T47D (cell line): ENCODE measurements around the gene TRMU.

Source experiments
- DNase-seq, 2 experiments: peaks; one replicate each; pipeline versions ENCODE4 v3.0.0 to v3.0.0-alpha.2; 2011 to 2012; ENCODE audit warnings: low read depth in 1 of 2, low spot score in 1 of 2
- JUND ChIP-seq: IDR thresholded peaks from 2 replicates; pipeline ENCODE4 v1.6.1; 2012; ENCODE audit warnings: low read depth
- in situ Hi-C: cut with HindIII; loops from 2 replicates; pipeline ENCODE4 v1.10.0; 2016; ENCODE audit warnings: low sequenced_read_pairs, low pct_unique_long_range_greater_than_20kb

TRMU gene

DNA sequence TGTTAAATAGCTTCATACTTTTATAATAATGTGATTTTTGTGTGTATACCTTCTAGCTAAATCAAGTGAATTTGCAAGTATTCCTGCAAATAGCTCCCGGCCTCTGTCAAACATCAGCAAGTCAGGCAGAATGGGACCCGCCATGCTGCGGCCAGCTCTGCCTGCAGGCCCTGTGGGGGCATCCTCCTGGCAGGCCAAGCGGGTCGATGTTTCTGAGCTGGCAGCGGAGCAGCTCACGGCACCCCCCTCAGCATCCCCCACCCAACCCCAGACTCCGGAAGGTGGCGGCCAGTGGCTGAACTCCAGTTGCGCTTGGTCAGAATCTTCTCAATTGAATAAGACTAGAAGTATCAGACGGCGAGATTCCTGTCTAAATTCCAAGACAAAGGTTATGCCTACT is 19.5 kb upstream of the TRMU start:
- TF ChIP-seq JUND = no peak
- DNase-seq = no peak
- in situ Hi-C loops = no loop called here

DNA sequence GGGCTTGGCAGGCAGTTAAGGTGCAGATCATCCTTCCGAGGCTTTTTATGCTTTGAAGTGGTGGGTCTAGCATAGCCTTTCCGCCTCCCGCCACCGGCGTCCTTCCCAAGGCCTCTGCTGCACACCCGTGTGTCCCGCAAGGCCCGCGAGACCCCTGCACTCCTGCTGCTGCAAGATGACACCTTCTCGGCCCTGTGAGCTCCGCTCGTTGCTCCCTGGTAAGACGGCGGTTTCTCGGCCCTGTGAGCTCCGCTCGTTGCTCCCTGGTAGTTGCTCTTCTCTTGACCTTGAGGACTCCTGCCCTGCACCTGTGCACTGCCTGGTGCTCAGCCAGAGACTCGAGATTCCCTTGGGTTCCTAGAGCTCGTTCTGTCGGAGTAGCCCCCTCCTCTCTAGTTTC is 17.9 kb upstream of the TRMU start:
- no peak for TF ChIP-seq JUND
- no peak for DNase-seq
- in situ Hi-C loops = no loop called here

DNA sequence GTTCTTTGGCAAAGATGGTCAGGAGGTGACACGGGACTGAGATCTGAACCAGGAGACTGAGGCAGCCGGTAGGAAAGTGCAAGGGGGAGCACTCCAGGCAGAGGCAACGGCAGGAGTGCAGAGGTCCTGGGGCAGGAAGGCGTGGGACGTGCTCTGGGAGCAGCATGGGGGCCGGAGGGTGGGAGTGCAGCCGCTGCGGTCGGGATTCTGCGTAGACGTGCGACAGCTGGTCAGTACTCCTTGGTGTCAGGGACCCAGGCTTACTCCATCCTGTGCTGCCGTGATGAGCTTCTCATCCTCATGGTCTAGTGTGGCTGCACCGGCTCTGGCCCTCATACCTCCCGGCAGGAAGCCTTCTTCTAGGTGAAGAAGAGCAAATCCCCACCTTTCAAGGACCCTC is 16.9 kb upstream of the TRMU start:
- DNase-seq = no peak
- in situ Hi-C loops = no loop called here
- TF ChIP-seq JUND = no peak

DNA sequence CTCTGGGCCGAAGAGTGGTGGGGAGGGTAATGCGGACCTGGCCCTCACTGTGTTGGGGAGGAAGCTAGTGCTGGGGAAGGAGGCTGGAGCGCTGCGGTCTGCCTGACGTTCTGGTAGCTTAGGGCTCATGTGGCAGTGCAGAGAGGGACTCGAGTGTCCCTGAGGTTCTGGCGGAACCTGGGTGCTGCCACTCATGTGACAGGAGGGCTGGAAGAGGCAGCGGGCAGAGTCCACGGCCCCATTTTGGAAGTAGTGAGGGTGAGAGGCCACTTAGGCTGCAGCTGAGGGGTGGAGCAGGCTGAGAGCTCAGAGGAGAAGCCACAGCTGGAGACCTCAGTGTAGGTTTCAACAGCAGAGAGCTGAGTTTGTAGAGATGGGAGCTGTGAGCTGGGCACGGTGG is 16.2 kb upstream of the TRMU start:
- DNase-seq = no peak
- in situ Hi-C loops = no loop called here
- TF ChIP-seq JUND = no peak

DNA sequence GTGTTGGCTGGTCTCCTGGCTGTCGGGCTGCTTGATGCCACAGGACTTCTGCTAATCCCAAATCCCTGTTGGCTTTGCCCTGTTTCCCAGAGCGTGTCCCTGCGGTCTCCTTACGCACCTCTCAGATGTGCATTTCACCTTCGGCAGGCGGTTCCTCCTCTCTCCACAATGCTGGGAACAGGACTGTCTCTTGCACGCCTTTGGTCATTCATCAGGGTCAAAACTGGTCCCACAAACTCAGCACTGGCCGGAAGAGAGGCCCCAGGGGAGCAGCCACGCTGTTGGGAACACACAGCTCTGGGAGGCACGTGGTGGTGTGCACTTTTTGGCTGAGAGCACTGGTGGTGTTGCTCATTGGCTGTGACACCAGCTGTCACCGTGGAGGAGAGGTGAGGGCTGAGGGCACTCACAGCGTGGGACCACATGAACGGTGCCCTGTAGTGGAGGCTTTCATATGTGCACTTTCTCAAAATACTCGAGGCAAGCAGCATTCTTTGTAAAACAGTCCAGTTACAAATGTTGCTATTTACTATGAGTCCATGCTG is 15.3 kb upstream of the TRMU start:
- no peak for DNase-seq
- in situ Hi-C loops = no loop called here
- no peak for TF ChIP-seq JUND

DNA sequence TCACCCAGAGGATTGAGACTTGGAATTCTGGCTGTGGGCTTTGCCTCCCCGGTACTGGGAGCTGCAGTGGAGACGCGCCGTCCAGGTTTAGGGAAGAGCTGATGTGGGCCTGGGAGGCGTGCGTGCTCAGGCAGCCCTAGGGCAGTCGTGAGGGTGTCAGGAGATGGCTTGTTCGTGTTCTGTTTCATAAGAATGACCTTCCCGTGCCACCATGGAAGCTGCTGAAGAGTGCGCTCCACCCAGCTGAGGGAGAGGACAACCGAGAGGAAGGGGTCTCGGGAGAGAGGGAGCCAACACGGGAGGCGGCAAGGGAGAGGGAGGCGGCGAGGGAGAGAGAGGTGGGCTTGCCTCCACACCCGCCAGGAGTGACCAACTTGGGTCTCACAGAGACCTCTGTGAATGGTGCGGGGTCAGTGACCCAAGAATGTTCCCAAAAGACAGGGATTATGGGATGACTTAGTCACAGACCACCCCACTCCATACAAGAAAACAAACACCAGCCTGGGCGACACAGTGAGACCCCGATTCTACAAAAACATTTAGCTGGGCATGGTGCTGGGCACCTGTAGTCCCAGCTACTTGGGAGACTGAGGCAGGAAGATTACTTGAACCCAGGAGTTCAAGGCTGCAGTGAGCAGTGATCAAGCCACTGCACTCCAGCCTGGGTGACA is 14.7 kb upstream of the TRMU start:
- in situ Hi-C loops = no loop called here
- no peak for TF ChIP-seq JUND
- DNase-seq = no peak

DNA sequence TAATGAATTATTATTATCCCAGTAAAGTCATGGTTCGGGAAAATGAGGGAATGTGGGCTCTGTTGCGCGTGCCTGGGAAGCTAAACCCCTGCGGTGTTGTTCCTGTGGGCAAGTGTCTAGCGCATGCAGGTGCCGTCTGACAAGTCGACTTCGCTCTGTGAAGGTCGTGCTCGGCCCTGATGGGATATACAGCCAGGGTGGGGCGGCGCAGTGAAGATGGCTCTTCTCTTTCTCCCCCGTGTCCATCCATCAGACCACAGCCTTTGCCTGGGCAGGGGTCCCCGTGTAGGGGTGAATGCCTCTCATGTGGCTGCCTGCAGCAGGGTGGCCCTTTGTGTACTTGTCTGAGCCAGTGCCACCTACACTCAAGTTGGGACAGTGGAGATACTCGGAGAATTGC is 12.8 kb upstream of the TRMU start:
- in situ Hi-C loops = no loop called here
- no peak for DNase-seq
- TF ChIP-seq JUND = no peak

DNA sequence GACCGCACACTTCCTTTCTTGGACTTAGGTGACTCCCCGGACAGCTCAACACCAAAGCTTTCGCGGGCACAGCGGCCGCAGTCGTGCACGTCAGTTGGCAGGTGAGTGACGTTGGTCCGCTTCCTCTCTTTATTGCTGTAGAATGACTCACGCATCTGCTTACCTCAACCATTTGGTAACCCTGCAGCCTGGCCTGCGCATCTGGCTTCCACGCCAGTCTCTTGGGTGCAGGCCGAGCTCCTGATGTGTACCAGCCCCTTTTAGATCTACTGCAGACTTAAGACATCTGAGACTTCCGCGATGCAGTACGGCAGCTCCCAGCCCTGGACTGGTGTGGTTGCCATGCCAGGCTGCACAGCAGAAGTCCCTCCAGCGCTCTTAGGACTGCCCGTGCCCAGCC is 12.4 kb upstream of the TRMU start:
- DNase-seq = no peak
- in situ Hi-C loops = no loop called here
- no peak for TF ChIP-seq JUND

DNA sequence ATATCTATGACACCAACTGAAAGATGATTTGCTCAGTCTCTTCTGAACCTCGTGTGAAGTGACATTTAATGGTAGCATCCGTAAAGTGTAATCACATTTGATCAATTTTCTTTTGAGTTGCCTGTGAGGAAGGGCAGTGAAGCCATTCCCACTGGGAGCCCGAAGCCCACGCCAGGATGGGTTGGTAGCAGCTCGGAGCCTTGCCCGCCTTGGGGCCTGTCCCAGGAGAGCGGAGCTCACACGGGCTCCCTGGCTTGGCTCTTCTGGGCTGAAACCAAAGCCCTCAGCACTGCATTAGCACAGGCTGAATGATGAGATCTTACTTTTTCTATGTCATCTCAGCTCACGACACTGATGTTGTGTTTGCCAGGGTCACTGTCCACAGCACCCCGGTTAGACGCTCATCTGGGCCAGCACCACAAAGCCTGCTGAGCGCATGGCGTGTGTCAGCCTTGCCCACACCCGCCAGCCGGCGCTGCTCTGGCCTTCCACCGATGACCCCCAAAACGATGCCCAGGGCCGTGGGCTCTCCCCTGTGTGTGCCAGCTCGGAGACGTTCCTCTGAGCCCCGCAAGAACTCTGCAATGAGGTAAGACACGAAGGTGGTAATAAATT is 9.3 kb upstream of the TRMU start:
- TF ChIP-seq JUND = no peak
- DNase-seq = no peak
- in situ Hi-C loops = no loop called here

DNA sequence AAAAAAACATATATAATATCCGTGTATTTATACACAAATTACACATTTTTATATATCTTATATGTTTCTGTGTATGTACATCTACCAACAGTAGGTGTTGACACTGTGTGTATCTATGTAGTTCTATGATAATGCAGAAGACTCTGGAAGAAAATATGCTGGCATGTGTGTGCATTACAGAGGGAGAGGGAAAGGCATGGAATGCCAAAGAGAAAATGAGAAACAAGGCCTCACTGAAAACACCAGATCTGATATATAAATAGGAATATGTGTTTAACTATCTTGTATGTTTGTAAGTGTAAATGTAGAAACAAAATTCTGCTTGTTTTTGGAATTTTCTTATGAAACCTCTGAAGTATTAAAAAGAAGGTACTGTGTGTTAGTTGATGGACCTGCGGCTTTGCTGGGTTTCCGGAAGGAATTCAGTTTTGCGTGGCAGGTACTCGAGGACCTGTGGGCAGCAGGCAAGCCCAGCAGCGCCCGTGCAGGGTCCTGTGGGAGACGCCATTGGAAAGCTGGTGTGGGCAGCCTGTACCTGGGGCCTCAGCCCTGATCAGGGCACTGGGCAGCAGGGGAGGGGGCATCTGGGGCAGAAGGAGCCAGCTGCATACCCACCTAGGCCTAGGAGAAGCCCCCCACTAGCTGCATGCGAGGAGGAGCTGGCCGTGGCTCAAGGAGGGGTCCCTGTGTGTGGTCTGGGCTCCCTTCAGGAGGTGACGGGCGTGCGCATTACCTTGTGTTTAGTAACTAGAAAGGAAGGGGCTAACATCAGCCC is 7.6 kb upstream of the TRMU start:
- in situ Hi-C loops = no loop called here
- no peak for TF ChIP-seq JUND
- no peak for DNase-seq

DNA sequence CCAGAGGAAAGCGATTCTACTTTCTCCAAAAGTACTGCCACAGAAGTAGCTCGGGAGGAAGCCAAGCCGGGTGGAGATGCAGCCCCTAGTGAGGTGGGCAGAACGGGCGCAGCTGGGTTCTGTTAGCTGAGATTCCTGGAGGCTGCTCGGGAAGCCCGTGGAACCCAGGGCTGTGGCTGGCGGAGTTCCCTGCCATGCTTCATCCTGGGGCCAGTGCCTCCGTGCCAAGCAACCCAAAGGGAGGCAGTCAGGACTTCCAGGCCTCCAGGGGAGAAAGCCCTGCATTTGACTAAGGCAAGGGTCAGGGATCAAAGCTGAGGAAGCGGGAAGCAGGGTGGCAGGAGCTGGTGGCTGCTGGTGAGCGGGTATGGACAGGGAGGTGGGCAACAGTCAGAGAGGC is 6.7 kb upstream of the TRMU start:
- no peak for DNase-seq
- in situ Hi-C loops = no loop called here
- no peak for TF ChIP-seq JUND

DNA sequence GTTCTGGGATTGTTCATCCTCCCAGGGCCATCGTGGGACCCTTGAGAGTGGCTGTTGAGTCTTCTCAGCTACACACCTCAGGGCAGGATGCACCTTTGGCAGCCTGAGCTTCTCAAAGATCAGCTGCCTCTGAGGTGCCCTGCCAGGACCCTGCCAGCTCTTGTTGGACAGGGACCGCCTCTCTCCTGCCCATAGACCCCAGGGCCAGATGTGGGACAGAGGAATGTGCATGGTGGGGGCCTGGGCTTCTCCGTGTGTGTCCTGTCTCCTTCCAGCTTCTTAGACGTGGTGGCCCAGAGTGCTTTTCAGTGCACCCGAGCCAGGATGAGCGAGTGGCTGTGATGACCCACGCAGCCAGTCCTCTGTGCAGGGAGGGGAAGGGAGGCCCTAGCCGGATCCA is 5.9 kb upstream of the TRMU start:
- no peak for TF ChIP-seq JUND
- in situ Hi-C loops = no loop called here
- no peak for DNase-seq

DNA sequence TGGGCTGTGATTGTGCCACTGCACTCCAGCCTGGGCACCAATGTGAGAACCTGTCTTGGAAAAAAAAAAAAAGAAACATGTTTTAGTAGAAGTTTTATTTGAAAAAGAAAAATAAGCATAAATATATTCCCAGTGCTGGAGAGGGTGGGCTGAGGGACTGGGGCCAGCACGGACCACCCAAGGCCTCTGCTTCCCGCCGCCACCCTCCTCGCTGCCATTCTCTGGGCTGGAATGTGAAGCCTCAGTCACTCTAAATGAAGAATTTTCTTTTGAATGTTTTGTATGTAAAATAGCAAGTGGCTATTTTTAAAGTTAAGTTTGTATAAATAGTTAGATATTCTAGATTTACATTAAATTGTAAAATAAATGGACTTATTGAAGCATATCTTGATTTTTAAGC is 5.1 kb upstream of the TRMU start:
- DNase-seq = no peak
- in situ Hi-C loops = no loop called here
- TF ChIP-seq JUND = no peak
